ENCODE results near the gene AMIGO2.

DNA sequence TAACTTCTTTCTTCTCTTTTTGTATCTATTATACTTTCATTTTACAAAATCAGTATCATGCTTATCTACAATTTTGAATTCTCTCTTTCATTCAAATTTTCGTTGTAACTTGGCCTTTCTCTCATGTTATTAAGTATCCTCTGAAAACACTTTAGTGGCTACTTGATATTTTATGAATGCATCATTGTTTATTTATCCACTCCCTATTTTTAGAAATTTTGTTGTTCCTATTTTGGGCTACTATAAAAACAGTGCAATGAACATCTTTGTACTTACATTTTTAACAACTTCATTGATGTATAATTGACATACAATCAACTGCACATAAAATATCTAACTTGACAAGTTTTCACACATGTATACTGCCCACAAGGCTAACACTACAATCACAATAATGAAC is 44.0 kb upstream of the AMIGO2 start:
- TF ChIP-seq, protein P1, sequence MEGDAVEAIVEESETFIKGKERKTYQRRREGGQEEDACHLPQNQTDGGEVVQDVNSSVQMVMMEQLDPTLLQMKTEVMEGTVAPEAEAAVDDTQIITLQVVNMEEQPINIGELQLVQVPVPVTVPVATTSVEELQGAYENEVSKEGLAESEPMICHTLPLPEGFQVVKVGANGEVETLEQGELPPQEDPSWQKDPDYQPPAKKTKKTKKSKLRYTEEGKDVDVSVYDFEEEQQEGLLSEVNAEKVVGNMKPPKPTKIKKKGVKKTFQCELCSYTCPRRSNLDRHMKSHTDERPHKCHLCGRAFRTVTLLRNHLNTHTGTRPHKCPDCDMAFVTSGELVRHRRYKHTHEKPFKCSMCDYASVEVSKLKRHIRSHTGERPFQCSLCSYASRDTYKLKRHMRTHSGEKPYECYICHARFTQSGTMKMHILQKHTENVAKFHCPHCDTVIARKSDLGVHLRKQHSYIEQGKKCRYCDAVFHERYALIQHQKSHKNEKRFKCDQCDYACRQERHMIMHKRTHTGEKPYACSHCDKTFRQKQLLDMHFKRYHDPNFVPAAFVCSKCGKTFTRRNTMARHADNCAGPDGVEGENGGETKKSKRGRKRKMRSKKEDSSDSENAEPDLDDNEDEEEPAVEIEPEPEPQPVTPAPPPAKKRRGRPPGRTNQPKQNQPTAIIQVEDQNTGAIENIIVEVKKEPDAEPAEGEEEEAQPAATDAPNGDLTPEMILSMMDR (IDR thresholded peaks at IDR 0.05) = no peak
- TF ChIP-seq POLR2AphosphoS5 (IDR thresholded peaks at IDR 0.05) (no peak), POLR2A (IDR thresholded peaks at IDR 0.05; ENCODE audit: low read depth) (no peak), EP300 (IDR thresholded peaks at IDR 0.05) (no peak)

Measured in esophagus muscularis mucosa (tissue), 4 donors.